ENCODE measurements around the gene MGARP. TPM values are rescaled to one million over a fixed set of nuclear protein-coding genes. Genes with fewer than 3 reads are reported as not detected.
A peak's percentile ranks its signal among the peaks of the same experiment; 100 is the strongest.

Gene MGARP
- total and polyA plus RNA-seq, 8 donors: 0.08 to 1.4 (median 0.31) TPM; not detected in 5

DNA sequence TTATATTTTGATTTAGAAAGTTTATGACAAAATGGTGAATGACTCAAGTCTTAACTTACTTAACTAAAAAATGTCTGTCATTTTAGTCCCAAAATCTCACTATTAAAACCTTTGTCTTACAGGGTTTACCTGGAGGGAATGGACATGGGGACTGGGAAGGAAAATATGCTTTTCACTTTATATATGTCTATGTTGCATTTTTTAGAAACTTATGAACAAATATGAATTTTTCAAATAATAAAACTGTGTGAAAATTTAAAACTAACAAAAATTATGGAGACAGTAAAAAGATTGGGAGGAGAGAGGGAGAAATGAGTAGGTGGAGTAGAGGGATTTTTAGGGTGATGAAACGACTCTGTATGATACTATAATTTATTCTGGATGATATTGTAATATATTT, 6.2 kb downstream of the MGARP start:
- H3K9me3 ChIP-seq: no peaks in the 10 kb centered on the region
- DNase-seq: no peak
- H3K36me3 ChIP-seq: no peaks in the 10 kb centered on the region
- no peak overlapping the region for H3K4me3 ChIP-seq
- intact Hi-C loops (cut with DNase I; ENCODE audit: low total_unique reads): no loop called here
- peaks cover 0 to under 1% (median under 1%) of the 10 kb centered on the region in 4 donors for H3K4me1 ChIP-seq
- no peak overlapping the region for H3K27ac ChIP-seq
- peaks cover 0 to 30% (median 5%) of the 10 kb centered on the region in 3 donors for H3K27me3 ChIP-seq
- 82 to 94% (median 89%) methylated on average over 1 of the region's 1 CpG for WGBS, 5 donors
- TF ChIP-seq, protein P1, sequence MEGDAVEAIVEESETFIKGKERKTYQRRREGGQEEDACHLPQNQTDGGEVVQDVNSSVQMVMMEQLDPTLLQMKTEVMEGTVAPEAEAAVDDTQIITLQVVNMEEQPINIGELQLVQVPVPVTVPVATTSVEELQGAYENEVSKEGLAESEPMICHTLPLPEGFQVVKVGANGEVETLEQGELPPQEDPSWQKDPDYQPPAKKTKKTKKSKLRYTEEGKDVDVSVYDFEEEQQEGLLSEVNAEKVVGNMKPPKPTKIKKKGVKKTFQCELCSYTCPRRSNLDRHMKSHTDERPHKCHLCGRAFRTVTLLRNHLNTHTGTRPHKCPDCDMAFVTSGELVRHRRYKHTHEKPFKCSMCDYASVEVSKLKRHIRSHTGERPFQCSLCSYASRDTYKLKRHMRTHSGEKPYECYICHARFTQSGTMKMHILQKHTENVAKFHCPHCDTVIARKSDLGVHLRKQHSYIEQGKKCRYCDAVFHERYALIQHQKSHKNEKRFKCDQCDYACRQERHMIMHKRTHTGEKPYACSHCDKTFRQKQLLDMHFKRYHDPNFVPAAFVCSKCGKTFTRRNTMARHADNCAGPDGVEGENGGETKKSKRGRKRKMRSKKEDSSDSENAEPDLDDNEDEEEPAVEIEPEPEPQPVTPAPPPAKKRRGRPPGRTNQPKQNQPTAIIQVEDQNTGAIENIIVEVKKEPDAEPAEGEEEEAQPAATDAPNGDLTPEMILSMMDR (IDR thresholded peaks at IDR 0.05): no peak
- TF ChIP-seq POLR2AphosphoS5 (IDR thresholded peaks at IDR 0.05) (no peak), EP300 (IDR thresholded peaks at IDR 0.05) (no peak), POLR2A (IDR thresholded peaks at IDR 0.05) (no peak)

DNA sequence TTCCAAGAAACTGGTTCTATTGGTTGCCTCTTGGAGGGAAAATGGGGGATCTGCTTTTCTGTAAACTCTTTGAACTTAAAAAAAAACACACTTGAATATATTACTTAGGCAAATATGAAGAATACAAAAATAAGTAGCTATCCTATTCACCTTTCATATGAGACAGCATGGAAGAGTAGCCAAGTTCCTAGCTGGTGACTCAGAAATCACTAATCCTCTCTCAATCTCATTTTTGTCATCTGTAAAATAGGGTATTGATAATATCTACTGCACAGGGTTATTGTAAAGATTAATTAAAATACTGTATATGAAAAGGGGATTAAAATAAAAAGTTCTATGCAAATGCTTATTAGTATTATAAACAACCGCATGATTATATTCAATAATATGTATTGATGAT, 12.7 kb downstream of the MGARP start:
- no peak for DNase-seq
- intact Hi-C loops (cut with DNase I; ENCODE audit: low total_unique reads): no loop called here
- TF ChIP-seq POLR2AphosphoS5 (IDR thresholded peaks at IDR 0.05) (no peak), POLR2A (IDR thresholded peaks at IDR 0.05) (no peak), EP300 (IDR thresholded peaks at IDR 0.05) (no peak)
- TF ChIP-seq, protein P1 (IDR thresholded peaks at IDR 0.05): no peak
- Histone ChIP-seq H3K4me3 (no peak overlapping the region), H3K36me3 (no peaks in the 10 kb centered on the region), H3K9me3 (no peaks in the 10 kb centered on the region), H3K27me3 (no peaks in the 10 kb centered on the region), H3K27ac (no peak overlapping the region), H3K4me1 (peaks cover 6 to 21% (median 14%) of the 10 kb centered on the region in 4 donors)
- 93 to 100% (median 98%) methylated on average over 1 of the region's 1 CpG for WGBS, 5 donors

DNA sequence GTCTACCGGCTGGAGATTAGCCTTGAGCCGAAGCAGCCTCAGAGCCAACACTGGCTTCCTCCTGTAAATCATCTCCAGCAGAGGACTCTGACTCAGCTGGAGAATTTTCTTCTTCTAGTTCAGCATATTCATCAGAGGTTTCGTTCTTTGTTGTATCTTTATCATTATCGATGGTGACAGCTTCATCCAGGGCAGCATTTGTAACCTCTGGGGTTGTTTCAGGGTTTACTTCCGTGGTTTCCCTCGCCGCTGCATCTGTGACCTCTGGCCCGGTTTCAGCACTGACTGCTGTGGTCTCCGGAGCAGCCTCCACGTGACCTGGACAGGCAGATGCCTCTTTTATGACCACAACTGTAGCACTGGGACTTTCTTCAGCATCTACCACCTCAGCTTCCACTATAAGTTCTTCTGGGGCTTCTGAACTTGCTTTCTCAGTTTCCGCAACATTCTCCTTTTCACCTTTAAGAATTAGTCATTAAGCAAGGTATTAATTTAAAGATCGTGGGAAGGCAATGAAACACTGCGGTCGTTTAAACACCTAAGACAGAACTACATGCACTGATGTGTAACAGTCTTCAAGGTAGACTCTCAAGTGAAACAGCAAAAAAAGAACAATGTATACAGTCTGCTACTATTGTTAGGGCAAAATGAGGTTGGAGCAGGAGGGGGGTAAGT, 13.3 kb downstream of the MGARP start:
- intact Hi-C loops (cut with DNase I; ENCODE audit: low total_unique reads): no loop called here
- 8 to 12% (median 8%) methylated on average over 14 of the region's 14 CpGs for WGBS, 5 donors
- H3K4me3 ChIP-seq: peak overlapping the region; percentile 31 to 37 (median 34)
- no peaks in the 10 kb centered on the region for H3K36me3 ChIP-seq
- no peaks in the 10 kb centered on the region for H3K9me3 ChIP-seq
- H3K27me3 ChIP-seq: no peaks in the 10 kb centered on the region
- TF ChIP-seq EP300 (IDR thresholded peaks at IDR 0.05) (no peak), POLR2AphosphoS5 (IDR thresholded peaks at IDR 0.05) (no peak), POLR2A (IDR thresholded peaks at IDR 0.05) (no peak)
- TF ChIP-seq, protein P1 (IDR thresholded peaks at IDR 0.05): no peak
- DNase-seq: peak; percentile 71 to 76
- peak overlapping the region in 3 of 5 donors; percentile 41 to 73 (median 61) for H3K27ac ChIP-seq
- H3K4me1 ChIP-seq: peaks cover 6 to 21% (median 14%) of the 10 kb centered on the region in 4 donors

DNA sequence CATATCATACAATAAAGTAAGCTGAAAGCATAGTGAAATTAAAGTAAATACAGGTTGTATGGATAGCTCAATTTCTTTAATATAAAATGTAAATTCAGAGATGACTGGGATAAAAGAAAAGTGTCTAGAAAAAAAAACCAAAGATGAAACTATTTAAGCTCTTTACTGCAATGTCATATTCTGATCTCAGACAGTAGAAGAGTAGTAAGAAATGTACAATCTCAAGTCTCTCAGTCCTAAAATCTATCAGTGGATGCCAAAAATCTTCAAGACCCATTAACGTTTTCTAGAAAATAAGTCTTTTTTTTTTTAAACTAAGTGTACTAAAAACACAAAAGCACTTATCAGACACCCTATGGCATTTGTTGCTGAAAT, 13.8 kb downstream of the MGARP start:
- H3K9me3 ChIP-seq: no peaks in the 10 kb centered on the region
- 0 to 4% (median 0%) methylated on average over 1 of the region's 1 CpG for WGBS, 5 donors
- DNase-seq: no peak
- peaks cover 6 to 21% (median 14%) of the 10 kb centered on the region in 4 donors for H3K4me1 ChIP-seq
- peak overlapping the region; percentile 31 to 37 (median 34) for H3K4me3 ChIP-seq
- H3K27ac ChIP-seq: peak overlapping the region in 3 of 5 donors; percentile 41 to 73 (median 61)
- H3K27me3 ChIP-seq: no peaks in the 10 kb centered on the region
- TF ChIP-seq EP300 (IDR thresholded peaks at IDR 0.05) (no peak), POLR2AphosphoS5 (IDR thresholded peaks at IDR 0.05) (no peak), POLR2A (IDR thresholded peaks at IDR 0.05) (no peak)
- TF ChIP-seq, protein P1 (IDR thresholded peaks at IDR 0.05): no peak
- intact Hi-C loops (cut with DNase I; ENCODE audit: low total_unique reads): no loop called here
- H3K36me3 ChIP-seq: no peaks in the 10 kb centered on the region
